GM12873 (cell line): ENCODE results near the gene SIPA1L2.

Experiments used
- TF ChIP-seq, protein P1 (sequence below): IDR thresholded peaks from 2 replicates; pipeline ENCODE4 v1.5.1; 2012; ENCODE audit warnings: low read depth, mild to moderate bottlenecking, moderate library complexity, low read length, control low read depth; ENCODE audit not compliant: insufficient read depth; ENCODE audit errors: missing control alignments

SIPA1L2 gene, protein sequence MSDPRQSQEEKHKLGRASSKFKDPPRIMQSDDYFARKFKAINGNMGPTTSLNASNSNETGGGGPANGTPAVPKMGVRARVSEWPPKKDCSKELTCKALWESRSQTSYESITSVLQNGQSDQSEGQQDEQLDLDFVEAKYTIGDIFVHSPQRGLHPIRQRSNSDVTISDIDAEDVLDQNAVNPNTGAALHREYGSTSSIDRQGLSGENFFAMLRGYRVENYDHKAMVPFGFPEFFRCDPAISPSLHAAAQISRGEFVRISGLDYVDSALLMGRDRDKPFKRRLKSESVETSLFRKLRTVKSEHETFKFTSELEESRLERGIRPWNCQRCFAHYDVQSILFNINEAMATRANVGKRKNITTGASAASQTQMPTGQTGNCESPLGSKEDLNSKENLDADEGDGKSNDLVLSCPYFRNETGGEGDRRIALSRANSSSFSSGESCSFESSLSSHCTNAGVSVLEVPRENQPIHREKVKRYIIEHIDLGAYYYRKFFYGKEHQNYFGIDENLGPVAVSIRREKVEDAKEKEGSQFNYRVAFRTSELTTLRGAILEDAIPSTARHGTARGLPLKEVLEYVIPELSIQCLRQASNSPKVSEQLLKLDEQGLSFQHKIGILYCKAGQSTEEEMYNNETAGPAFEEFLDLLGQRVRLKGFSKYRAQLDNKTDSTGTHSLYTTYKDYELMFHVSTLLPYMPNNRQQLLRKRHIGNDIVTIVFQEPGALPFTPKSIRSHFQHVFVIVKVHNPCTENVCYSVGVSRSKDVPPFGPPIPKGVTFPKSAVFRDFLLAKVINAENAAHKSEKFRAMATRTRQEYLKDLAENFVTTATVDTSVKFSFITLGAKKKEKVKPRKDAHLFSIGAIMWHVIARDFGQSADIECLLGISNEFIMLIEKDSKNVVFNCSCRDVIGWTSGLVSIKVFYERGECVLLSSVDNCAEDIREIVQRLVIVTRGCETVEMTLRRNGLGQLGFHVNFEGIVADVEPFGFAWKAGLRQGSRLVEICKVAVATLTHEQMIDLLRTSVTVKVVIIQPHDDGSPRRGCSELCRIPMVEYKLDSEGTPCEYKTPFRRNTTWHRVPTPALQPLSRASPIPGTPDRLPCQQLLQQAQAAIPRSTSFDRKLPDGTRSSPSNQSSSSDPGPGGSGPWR (N-terminal part only)

DNA sequence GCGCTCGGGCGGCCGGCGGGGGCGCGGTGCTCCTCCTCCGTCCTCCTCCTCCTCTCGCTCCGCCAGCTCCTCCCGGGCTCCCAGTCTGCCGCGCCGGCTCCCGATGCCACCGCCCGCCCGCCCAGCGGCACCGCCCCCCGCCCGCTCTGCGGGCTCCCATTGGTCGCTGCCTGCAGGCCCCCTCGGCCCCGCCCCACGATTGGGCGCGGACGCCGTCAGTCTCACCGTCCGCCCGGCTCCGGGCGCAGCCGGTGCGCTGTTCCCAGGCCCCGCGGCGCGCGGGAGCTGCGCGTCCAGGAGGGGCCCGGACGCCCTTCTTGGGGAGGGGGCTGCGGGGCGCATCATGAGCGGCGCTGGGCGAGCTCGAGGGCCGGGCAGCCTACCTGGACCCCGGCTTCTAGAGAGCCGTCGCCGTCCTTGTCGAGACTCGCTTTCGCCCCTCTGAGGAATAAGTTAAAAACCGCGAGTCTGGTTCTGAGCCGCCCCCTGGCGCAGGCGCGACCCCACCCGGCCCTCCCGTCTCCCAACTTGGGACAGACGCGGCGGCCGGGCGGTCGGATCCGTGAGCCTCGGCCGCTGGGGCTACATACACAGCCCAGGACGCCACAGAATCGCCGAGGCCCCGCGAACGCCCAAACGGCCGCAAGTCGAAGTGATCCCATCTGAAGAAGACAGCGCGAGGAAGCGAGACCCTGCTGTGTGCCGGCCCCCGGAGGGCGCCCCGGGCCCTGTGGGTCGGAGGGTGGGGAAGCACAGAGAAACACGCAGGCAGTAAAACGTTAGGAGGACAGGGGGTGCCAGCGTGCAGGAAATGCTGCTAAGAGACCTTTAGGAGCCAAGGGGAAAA is at the start of gene SIPA1L2:
SIPA1L2 (minus strand) TSS at position 87 of the 847 bp plus-strand sequence. CDS start 114,794 bp downstream, outside the sequence.
- TF ChIP-seq, protein P1, sequence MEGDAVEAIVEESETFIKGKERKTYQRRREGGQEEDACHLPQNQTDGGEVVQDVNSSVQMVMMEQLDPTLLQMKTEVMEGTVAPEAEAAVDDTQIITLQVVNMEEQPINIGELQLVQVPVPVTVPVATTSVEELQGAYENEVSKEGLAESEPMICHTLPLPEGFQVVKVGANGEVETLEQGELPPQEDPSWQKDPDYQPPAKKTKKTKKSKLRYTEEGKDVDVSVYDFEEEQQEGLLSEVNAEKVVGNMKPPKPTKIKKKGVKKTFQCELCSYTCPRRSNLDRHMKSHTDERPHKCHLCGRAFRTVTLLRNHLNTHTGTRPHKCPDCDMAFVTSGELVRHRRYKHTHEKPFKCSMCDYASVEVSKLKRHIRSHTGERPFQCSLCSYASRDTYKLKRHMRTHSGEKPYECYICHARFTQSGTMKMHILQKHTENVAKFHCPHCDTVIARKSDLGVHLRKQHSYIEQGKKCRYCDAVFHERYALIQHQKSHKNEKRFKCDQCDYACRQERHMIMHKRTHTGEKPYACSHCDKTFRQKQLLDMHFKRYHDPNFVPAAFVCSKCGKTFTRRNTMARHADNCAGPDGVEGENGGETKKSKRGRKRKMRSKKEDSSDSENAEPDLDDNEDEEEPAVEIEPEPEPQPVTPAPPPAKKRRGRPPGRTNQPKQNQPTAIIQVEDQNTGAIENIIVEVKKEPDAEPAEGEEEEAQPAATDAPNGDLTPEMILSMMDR, result peak; percentile 37

GRCh38 chr1:232678185-232678886 is 48.4 kb upstream of the SIPA1L2 start:
- TF ChIP-seq, protein P1, result no peak

DNA sequence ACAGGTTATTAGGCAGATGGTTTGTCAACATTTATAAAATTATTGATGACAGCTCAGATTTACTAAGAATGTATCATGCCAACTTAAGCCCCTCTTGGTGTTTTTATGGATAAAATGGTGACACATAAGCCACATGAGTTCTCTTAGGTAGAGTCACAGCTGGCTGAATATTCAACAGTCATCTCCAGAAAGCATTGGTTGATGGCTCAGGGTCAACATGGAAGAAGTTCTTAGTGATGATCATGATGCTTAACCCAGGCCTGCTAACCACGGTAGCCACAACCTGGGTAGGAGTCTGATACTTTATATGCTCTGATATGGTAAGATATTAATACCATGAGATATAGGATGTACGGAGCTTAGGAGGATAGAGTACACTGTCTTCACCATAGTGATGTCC is 46.4 kb upstream of the SIPA1L2 start:
- TF ChIP-seq, protein P1, result no peak

DNA sequence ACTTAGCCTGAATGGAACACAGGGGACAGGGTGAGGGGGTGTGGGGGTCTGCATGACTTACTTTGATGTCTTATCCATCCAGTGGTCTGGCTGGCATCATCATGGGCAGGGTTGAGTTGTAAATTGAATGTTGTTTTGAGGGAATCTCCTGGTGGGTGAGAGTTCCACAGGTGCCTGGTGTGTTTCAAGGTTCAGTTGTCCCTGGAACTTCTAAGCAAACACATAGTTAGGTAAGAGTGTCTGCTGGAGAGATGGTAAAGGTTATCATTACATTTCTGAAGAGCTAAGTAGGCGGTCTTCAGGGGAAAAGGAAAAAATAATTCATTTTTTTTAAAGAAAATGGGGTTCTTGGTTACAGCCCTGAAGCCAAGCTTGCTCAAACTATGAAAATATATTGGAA is 46.0 kb upstream of the SIPA1L2 start:
- TF ChIP-seq, protein P1, result no peak

GRCh38 chr1:232675260-232675659 is 45.3 kb upstream of the SIPA1L2 start:
- TF ChIP-seq, protein P1, result no peak

DNA sequence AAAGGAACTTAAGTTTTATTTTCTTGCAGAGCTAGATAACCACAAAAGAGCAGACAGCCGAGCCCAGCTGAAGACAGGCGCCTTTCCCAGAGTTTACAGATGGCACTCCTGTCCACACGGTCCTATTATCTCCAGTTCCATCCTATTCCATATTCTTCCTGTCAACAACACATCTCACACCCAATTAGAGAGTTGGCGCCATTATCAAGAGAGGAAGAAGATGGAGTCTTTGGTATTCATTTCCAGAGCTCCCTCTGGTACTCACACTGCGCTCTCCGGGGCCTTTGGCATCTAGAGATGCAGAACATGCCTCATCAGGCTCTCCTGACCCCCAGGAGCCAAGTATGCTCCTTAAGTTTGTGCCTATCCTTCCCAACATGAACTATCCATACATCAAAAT is 43.3 kb upstream of the SIPA1L2 start:
- TF ChIP-seq, protein P1, result no peak
